OCI-LY1 (cell line): ENCODE measurements around the gene ARHGAP9.

ENCODE experiments used
- H2AFZ ChIP-seq: fragments of 200-600 bp; sonication (generic), shearing (Covaris generic); 2 replicates; pipeline ENCODE4 v1.6.0; 2014; ENCODE audit warnings: antibody characterized with exemption, mild to moderate bottlenecking, low read length
- H3F3A ChIP-seq: fragments of 200-600 bp; sonication (generic), shearing (Covaris generic); 2 replicates; pipeline ENCODE4 v1.6.0; 2014; ENCODE audit warnings: mild to moderate bottlenecking, antibody characterized with exemption, low read length, moderate library complexity; ENCODE audit not compliant: insufficient read depth
- H3K27ac ChIP-seq: fragments of 200-600 bp; sonication (generic); 2 replicates; pipeline ENCODE4 v1.5.1; 2014; ENCODE audit warnings: low read length, mixed run types, mild to moderate bottlenecking, low read depth; ENCODE audit not compliant: poor library complexity, severe bottlenecking
- H3K27me3 ChIP-seq: fragments of 200-600 bp; sonication (generic); 2 replicates; pipeline ENCODE4 v1.6.0; 2014; ENCODE audit warnings: antibody characterized with exemption, mild to moderate bottlenecking, low read length, moderate library complexity; ENCODE audit not compliant: insufficient read depth
- H3K36me3 ChIP-seq: fragments of 200-600 bp; sonication (generic); 2 replicates; pipeline ENCODE4 v1.6.1; 2014; ENCODE audit warnings: mild to moderate bottlenecking, antibody characterized with exemption, low read length, moderate library complexity, mixed read lengths; ENCODE audit not compliant: insufficient read depth
- H3K4me1 ChIP-seq: fragments of 200-600 bp; sonication (generic); 2 replicates; pipeline ENCODE4 v1.5.1; 2014; ENCODE audit warnings: mild to moderate bottlenecking, low read length, moderate library complexity; ENCODE audit not compliant: insufficient read depth, severe bottlenecking
- H3K4me2 ChIP-seq: fragments of 200-600 bp; sonication (generic), shearing (Covaris generic); 2 replicates; pipeline ENCODE4 v1.6.1; 2014; ENCODE audit warnings: low read length
- H3K4me3 ChIP-seq: fragments of 200-600 bp; sonication (generic); 2 replicates; pipeline ENCODE4 v1.5.1; 2014; ENCODE audit warnings: low read length, low read depth, mild to moderate bottlenecking, mixed read lengths; ENCODE audit not compliant: poor library complexity, severe bottlenecking
- H3K79me2 ChIP-seq: fragments of 200-600 bp; shearing (Covaris generic); 2 replicates; pipeline ENCODE4 v1.6.1; 2016; ENCODE audit warnings: mixed run types, low read length, mixed read lengths; ENCODE audit not compliant: insufficient read depth
- H3K9ac ChIP-seq: fragments of 200-600 bp; sonication (generic), shearing (Covaris generic); 2 replicates; pipeline ENCODE4 v1.6.1; 2014; ENCODE audit warnings: mild to moderate bottlenecking, low read length, mixed read lengths
- H3K9me2 ChIP-seq: fragments of 200-600 bp; sonication (generic), shearing (Covaris generic); 2 replicates; pipeline ENCODE4 v1.6.1; 2014; ENCODE audit warnings: low read depth, mild to moderate bottlenecking, low read length, mixed read lengths
- H3K9me3 ChIP-seq: fragments of 200-600 bp; shearing (Covaris generic); 2 replicates; pipeline ENCODE4 v1.6.1; 2014; ENCODE audit warnings: low read length, mixed read lengths
- H4K20me1 ChIP-seq: fragments of 200-600 bp; sonication (generic), shearing (Covaris generic); 2 replicates; pipeline ENCODE4 v1.6.0; 2016; ENCODE audit warnings: mild to moderate bottlenecking, low read length; ENCODE audit not compliant: insufficient read depth
- CTCF ChIP-seq: fragments of 200-600 bp; sonication (generic), shearing (Covaris generic); IDR thresholded peaks from 2 replicates; pipeline ENCODE4 v1.5.1; 2017; ENCODE audit warnings: mild to moderate bottlenecking, antibody characterized with exemption, low read length, moderate library complexity, mixed read lengths
- EZH2 ChIP-seq: fragments of 200-600 bp; sonication (generic), shearing (Covaris generic); IDR thresholded peaks from 2 replicates; pipeline ENCODE4 v1.8.0; 2017; ENCODE audit warnings: borderline replicate concordance, mixed run types, mild to moderate bottlenecking, antibody characterized with exemption, low read length, moderate library complexity, mixed read lengths

ARHGAP9 gene

GRCh38 chr12:57461917-57462250 is 17.8 kb downstream of the ARHGAP9 start:
- TF ChIP-seq CTCF (no peak), EZH2 (no peak)
- Histone ChIP-seq H3K9me2 (no peaks in the 10 kb centered on the region), H3K27ac (peak overlapping the region; percentile 28), H3K27me3 (peaks cover 1% of the 10 kb centered on the region; the same call in 1 of the 2 replicates), H3K79me2 (no peaks in the 10 kb centered on the region), H3K9me3 (no peaks in the 10 kb centered on the region), H3F3A (no peaks in the 10 kb centered on the region), H4K20me1 (no peaks in the 10 kb centered on the region), H3K9ac (peak overlapping the region; percentile 76), H3K4me3 (peak overlapping the region; percentile 67), H3K4me1 (peaks cover 26% of the 10 kb centered on the region), H2AFZ (peak overlapping the region; percentile 33; the same call in 1 of the 2 replicates), H3K4me2 (peak overlapping the region; percentile 92), H3K36me3 (no peaks in the 10 kb centered on the region)

- H3K9me3 ChIP-seq: no peaks in the 10 kb centered on the region
- no peaks in the 10 kb centered on the region for H3K79me2 ChIP-seq
- no peaks in the 10 kb centered on the region for H3K9me2 ChIP-seq
- no peaks in the 10 kb centered on the region for H3F3A ChIP-seq
- peak overlapping the region; percentile 92 for H3K4me2 ChIP-seq
- no peak for TF ChIP-seq CTCF
- no peak for TF ChIP-seq EZH2
- no peaks in the 10 kb centered on the region for H3K36me3 ChIP-seq
- H3K4me1 ChIP-seq: peaks cover 26% of the 10 kb centered on the region
- H3K27ac ChIP-seq: peak overlapping the region; percentile 31
- peak overlapping the region; percentile 67 for H3K4me3 ChIP-seq
- H3K27me3 ChIP-seq: no peaks in the 10 kb centered on the region; the same call in 1 of the 2 replicates
- H4K20me1 ChIP-seq: no peaks in the 10 kb centered on the region
- H3K9ac ChIP-seq: peak overlapping the region; percentile 76
- H2AFZ ChIP-seq: peak overlapping the region; percentile 33; the same call in 1 of the 2 replicates
These were observed 18.3 kb downstream of the ARHGAP9 start for GRCh38 chr12:57461276-57461916.

- peak overlapping the region; percentile 31 for H3K27ac ChIP-seq
- peak overlapping the region; percentile 67 for H3K4me3 ChIP-seq
- H3K27me3 ChIP-seq: no peaks in the 10 kb centered on the region; the same call in 1 of the 2 replicates
- no peaks in the 10 kb centered on the region for H3K9me2 ChIP-seq
- H3K4me1 ChIP-seq: peaks cover 31% of the 10 kb centered on the region
- no peaks in the 10 kb centered on the region for H3F3A ChIP-seq
- H3K4me2 ChIP-seq: peak overlapping the region; percentile 92
- H3K79me2 ChIP-seq: no peaks in the 10 kb centered on the region
- H3K9ac ChIP-seq: peak overlapping the region; percentile 46; the same call in 1 of the 2 replicates
- no peaks in the 10 kb centered on the region for H3K9me3 ChIP-seq
- no peaks in the 10 kb centered on the region for H3K36me3 ChIP-seq
- TF ChIP-seq CTCF (no peak), EZH2 (no peak)
- H4K20me1 ChIP-seq: no peaks in the 10 kb centered on the region
- no peak overlapping the region for H2AFZ ChIP-seq
These were observed 18.8 kb downstream of the ARHGAP9 start for GRCh38 chr12:57460841-57461275.
